Pons (tissue), 1 donor: Measurements from ENCODE around the gene CNOT4.
"Not testable (repeated sequence)": the region's sequence is repeated elsewhere in the genome, so short reads cannot be mapped to it uniquely, and the experiment has no call there.

Source experiments
- DNase-seq: peaks from one replicate; pipeline ENCODE4 v3.0.0-alpha.2; 2016; ENCODE audit warnings: low spot score

CNOT4 gene

GRCh38 chr7:135454060-135454459, 55.8 kb downstream of the CNOT4 start:
- no peak for DNase-seq

- DNase-seq = no peak
Measured at GRCh38 chr7:135449436-135449835, 60.5 kb downstream of the CNOT4 start.

GRCh38 chr7:135448753-135449152, 61.1 kb downstream of the CNOT4 start:
- DNase-seq = no peak

- no peak for DNase-seq
Measured at GRCh38 chr7:135447748-135448147, 62.2 kb downstream of the CNOT4 start.

GRCh38 chr7:135445690-135446089, 64.2 kb downstream of the CNOT4 start:
- DNase-seq = no peak

- not testable (repeated sequence) for DNase-seq
Measured at GRCh38 chr7:135445266-135445665, 64.6 kb downstream of the CNOT4 start.

- DNase-seq = no peak
Measured at GRCh38 chr7:135441791-135442190, 68.1 kb downstream of the CNOT4 start.

GRCh38 chr7:135434047-135434446, 75.9 kb downstream of the CNOT4 start:
- DNase-seq = no peak

- DNase-seq = no peak
Measured at GRCh38 chr7:135430626-135431025, 79.3 kb downstream of the CNOT4 start.

- DNase-seq = peak; percentile 9
Measured at GRCh38 chr7:135428879-135429278, 81.0 kb downstream of the CNOT4 start.

- no peak for DNase-seq
Measured at GRCh38 chr7:135428011-135428410, 81.9 kb downstream of the CNOT4 start.

GRCh38 chr7:135427166-135427565, 82.7 kb downstream of the CNOT4 start:
- DNase-seq = no peak

GRCh38 chr7:135425036-135425435, 84.9 kb downstream of the CNOT4 start:
- DNase-seq = no peak

GRCh38 chr7:135420786-135421185, 89.1 kb downstream of the CNOT4 start:
- DNase-seq = no peak

- DNase-seq = no peak
Measured at GRCh38 chr7:135416431-135416830, 93.5 kb downstream of the CNOT4 start.

- peak; percentile 42 for DNase-seq
Measured at GRCh38 chr7:135414850-135415439, 95.0 kb downstream of the CNOT4 start.

- DNase-seq = no peak
Measured at GRCh38 chr7:135414208-135414607, 95.7 kb downstream of the CNOT4 start.

GRCh38 chr7:135411098-135411497, 98.8 kb downstream of the CNOT4 start:
- DNase-seq = no peak

- no peak for DNase-seq
Measured at GRCh38 chr7:135410543-135410942, 99.4 kb downstream of the CNOT4 start.

- DNase-seq = no peak
Measured at GRCh38 chr7:135409845-135410542, 99.9 kb downstream of the CNOT4 start.

GRCh38 chr7:135407884-135408283, 102.0 kb downstream of the CNOT4 start:
- no peak for DNase-seq

- no peak for DNase-seq
Measured at GRCh38 chr7:135406918-135407317, 103.0 kb downstream of the CNOT4 start.

GRCh38 chr7:135405969-135406368, 103.9 kb downstream of the CNOT4 start:
- DNase-seq = no peak

- DNase-seq = no peak
Measured at GRCh38 chr7:135403302-135403701, 106.6 kb downstream of the CNOT4 start.
